Measurements from ENCODE around the gene PNPLA5.

PNPLA5 gene

DNA sequence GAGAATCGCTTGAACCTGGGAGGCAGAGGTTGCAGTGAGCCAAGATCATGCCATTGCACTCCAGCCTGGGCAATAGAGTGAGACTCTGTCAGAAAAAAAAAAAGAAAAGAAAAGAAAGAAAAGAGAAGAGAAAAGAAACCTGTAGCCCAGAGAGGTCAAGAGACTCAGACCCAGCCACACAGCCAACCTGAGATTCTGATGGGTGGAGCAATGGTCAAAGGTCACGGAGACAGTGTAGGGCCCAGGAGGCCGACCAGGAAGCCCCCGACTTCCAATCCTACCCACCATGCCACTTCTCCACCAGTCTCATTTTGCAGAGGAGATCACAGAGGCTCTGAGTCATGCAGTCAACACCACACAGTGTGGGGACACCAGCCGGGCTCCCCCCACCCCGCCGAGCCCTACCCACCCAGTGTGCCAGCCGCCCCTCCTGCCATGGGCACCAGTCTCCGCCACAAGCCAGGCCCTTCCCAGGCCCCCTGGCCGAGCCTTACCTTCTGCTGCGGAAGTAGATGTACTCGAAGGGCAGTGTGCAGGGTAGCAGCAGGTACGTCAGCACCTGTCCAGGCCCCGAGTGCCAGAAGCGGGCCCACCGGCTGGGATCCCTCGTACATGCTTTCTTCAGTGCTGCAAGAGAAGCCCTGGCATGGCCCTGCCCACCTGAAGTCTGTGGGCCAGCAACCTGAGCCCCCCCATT, 7.9 kb downstream of the PNPLA5 start:
- Histone ChIP-seq H3K4ac (ENCODE audit: low read length) (peak overlapping the region; percentile 6), H3K27me3 (ENCODE audit: control insufficient read depth in 3 of 3, insufficient read depth in 3 of 3, low read depth in 1 of 3, low read length in 3 of 3) (peaks cover 0 to 31% (median 0%) of the 10 kb centered on the region in 3 experiments), H4K91ac (ENCODE audit: low read depth, low read length, poor library complexity) (no peak overlapping the region), H2BK15ac (ENCODE audit: low read length) (no peak overlapping the region), H3K9me3 (replicated peaks in 1 of 2; ENCODE audit: control insufficient read depth in 2 of 2, insufficient read depth in 1 of 2, low read depth in 1 of 2, low read length in 2 of 2) (no peaks in the 10 kb centered on the region), H3K27ac (replicated peaks; ENCODE audit: low read length) (no peak overlapping the region), H3K9ac (ENCODE audit: low read depth, low read length, poor library complexity) (peak overlapping the region; percentile 14), H2AFZ (ENCODE audit: low read length) (no peak overlapping the region), H2AK5ac (ENCODE audit: low read depth, low read length) (peak overlapping the region; percentile 42), H2BK5ac (ENCODE audit: low read length) (no peak overlapping the region), H2BK12ac (ENCODE audit: low read length) (no peak overlapping the region), H3K79me1 (ENCODE audit: low read depth, low read length) (peaks cover 5% of the 10 kb centered on the region), H3K14ac (ENCODE audit: low read length) (no peak overlapping the region), H3K4me3 (ENCODE audit: low read length in 2 of 2) (no peak overlapping the region), H3K4me1 (ENCODE audit: control insufficient read depth in 2 of 2, insufficient read depth in 1 of 2, low read depth in 1 of 2, low read length in 2 of 2) (peaks cover 0 to 2% of the 10 kb centered on the region in 2 donors), H3K18ac (ENCODE audit: low read length) (no peak overlapping the region), H4K8ac (ENCODE audit: low read depth, low read length) (no peak overlapping the region), H3K4me2 (ENCODE audit: insufficient read depth, low read length, poor library complexity, severe bottlenecking) (no peak overlapping the region), H3K23ac (ENCODE audit: low read depth, low read length, poor library complexity) (no peak overlapping the region), H2BK120ac (ENCODE audit: low read depth, low read length) (no peak overlapping the region), H3K36me3 (replicated peaks in 1 of 2; ENCODE audit: control insufficient read depth in 2 of 2, insufficient read depth in 2 of 2, low read length in 2 of 2) (no peaks in the 10 kb centered on the region)
- DNase-seq (ENCODE audit: low spot score): no peak
- no CpG with 5 or more reads among the region's 17 CpGs for WGBS, 2 donors (ENCODE audit: extremely low coverage in 2 of 2, insufficient read length in 2 of 2, insufficient replicate concordance in 1 of 2)

DNA sequence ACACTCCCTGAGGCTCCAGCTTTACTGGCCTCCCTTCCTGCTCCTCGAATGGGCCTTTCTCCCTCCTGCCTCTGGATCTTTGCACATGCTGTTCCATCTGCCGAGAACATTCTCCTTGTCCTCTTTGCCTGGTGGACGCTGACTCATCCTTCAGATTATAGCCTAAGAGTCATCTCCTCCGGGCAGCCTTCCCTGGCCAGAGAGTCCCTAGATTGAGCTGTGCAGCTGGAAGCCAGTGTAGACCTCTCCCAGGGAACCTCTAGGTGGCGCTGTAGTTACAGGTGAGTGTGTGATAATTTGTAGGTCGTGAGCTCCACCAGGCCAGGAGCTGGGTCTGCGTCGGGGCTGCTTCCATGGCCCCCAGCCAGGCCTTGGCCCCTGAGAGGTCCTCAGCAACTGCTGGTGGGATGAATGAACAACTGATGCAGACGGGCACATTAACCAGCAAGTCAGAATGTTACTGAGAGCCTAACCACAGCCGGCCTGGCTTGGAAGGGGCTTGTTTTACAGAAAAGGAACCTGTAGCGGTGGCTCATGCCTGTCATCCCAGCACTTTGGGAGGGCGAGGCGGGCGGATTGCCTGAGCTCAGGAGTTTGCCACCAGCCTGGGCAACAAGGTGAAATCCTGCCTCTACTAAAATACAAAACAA, 8.7 kb downstream of the PNPLA5 start:
- Histone ChIP-seq H3K23ac (ENCODE audit: low read depth, low read length, poor library complexity) (no peak overlapping the region), H3K27ac (replicated peaks; ENCODE audit: low read length) (no peak overlapping the region), H2BK5ac (ENCODE audit: low read length) (no peak overlapping the region), H3K4me3 (ENCODE audit: low read length in 2 of 2) (no peak overlapping the region), H4K8ac (ENCODE audit: low read depth, low read length) (no peak overlapping the region), H4K91ac (ENCODE audit: low read depth, low read length, poor library complexity) (no peak overlapping the region), H3K9ac (ENCODE audit: low read depth, low read length, poor library complexity) (no peak overlapping the region), H3K9me3 (replicated peaks in 1 of 2; ENCODE audit: control insufficient read depth in 2 of 2, insufficient read depth in 1 of 2, low read depth in 1 of 2, low read length in 2 of 2) (no peaks in the 10 kb centered on the region), H3K4me1 (ENCODE audit: control insufficient read depth in 2 of 2, insufficient read depth in 1 of 2, low read depth in 1 of 2, low read length in 2 of 2) (peaks cover 0 to 6% of the 10 kb centered on the region in 2 donors), H3K4ac (ENCODE audit: low read length) (no peak overlapping the region), H3K4me2 (ENCODE audit: insufficient read depth, low read length, poor library complexity, severe bottlenecking) (no peak overlapping the region), H2AK5ac (ENCODE audit: low read depth, low read length) (no peak overlapping the region), H2BK12ac (ENCODE audit: low read length) (no peak overlapping the region), H3K18ac (ENCODE audit: low read length) (peak overlapping the region; percentile 79), H2AFZ (ENCODE audit: low read length) (no peak overlapping the region), H3K27me3 (ENCODE audit: control insufficient read depth in 3 of 3, insufficient read depth in 3 of 3, low read depth in 1 of 3, low read length in 3 of 3) (peaks cover 0 to 28% (median 0%) of the 10 kb centered on the region in 3 experiments), H3K14ac (ENCODE audit: low read length) (no peak overlapping the region), H2BK15ac (ENCODE audit: low read length) (no peak overlapping the region), H3K36me3 (replicated peaks in 1 of 2; ENCODE audit: control insufficient read depth in 2 of 2, insufficient read depth in 2 of 2, low read length in 2 of 2) (no peaks in the 10 kb centered on the region), H3K79me1 (ENCODE audit: low read depth, low read length) (peaks cover 5% of the 10 kb centered on the region), H2BK120ac (ENCODE audit: low read depth, low read length) (no peak overlapping the region)
- peak; percentile 74 for DNase-seq (ENCODE audit: low spot score)
- no CpG with 5 or more reads among the region's 14 CpGs for WGBS, 2 donors (ENCODE audit: extremely low coverage in 2 of 2, insufficient read length in 2 of 2, insufficient replicate concordance in 1 of 2)

DNA sequence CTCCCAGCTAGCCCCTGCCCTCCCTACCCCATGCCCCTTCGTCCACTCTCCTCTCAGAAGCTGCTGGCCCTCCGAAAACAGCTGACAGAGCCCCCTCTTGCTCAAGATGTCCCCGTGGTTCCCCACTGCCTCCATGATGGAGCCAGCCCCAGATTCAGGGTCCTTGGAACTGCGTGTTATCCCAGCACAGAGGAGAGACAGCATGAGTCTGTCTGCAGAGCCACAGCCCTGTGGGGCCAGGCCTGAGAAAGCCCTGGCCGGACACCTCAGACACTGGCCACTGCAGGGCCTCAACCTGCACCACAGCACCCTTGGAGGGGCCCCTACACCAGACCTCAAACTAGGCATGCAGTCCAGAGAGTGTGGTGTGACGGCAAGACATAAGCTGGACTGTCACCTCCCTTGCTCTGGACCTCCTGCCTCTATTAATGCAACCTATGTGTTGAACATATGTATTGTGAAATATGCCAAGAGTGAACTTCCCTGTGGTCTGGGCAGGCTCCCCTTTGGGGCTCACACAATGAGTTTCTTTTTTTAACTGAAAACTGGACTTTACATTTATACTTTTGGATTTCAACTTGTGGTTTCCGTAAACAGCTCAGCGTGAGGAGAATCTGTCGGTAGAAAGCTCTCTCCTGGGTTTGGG, 9.6 kb downstream of the PNPLA5 start:
- WGBS, 2 donors (ENCODE audit: extremely low coverage in 2 of 2, insufficient read length in 2 of 2, insufficient replicate concordance in 1 of 2): no CpG with 5 or more reads among the region's 9 CpGs
- H2AFZ ChIP-seq (ENCODE audit: low read length): no peak overlapping the region
- no peak overlapping the region for H3K4ac ChIP-seq (ENCODE audit: low read length)
- H3K27me3 ChIP-seq (ENCODE audit: control insufficient read depth in 3 of 3, insufficient read depth in 3 of 3, low read depth in 1 of 3, low read length in 3 of 3): peaks cover 0 to 21% (median 0%) of the 10 kb centered on the region in 3 experiments
- H2BK5ac ChIP-seq (ENCODE audit: low read length): peak overlapping the region; percentile 48
- DNase-seq (ENCODE audit: low spot score): no peak
- H2BK120ac ChIP-seq (ENCODE audit: low read depth, low read length): no peak overlapping the region
- no peak overlapping the region for H4K91ac ChIP-seq (ENCODE audit: low read depth, low read length, poor library complexity)
- peaks cover 5% of the 10 kb centered on the region for H3K79me1 ChIP-seq (ENCODE audit: low read depth, low read length)
- no peaks in the 10 kb centered on the region for H3K9me3 ChIP-seq (replicated peaks in 1 of 2; ENCODE audit: control insufficient read depth in 2 of 2, insufficient read depth in 1 of 2, low read depth in 1 of 2, low read length in 2 of 2)
- H2BK12ac ChIP-seq (ENCODE audit: low read length): no peak overlapping the region
- H3K4me1 ChIP-seq (ENCODE audit: control insufficient read depth in 2 of 2, insufficient read depth in 1 of 2, low read depth in 1 of 2, low read length in 2 of 2): peaks cover 0 to 6% of the 10 kb centered on the region in 2 donors
- no peak overlapping the region for H3K14ac ChIP-seq (ENCODE audit: low read length)
- H3K4me3 ChIP-seq (ENCODE audit: low read length in 2 of 2): no peak overlapping the region
- no peak overlapping the region for H4K8ac ChIP-seq (ENCODE audit: low read depth, low read length)
- no peak overlapping the region for H2BK15ac ChIP-seq (ENCODE audit: low read length)
- H3K36me3 ChIP-seq (replicated peaks in 1 of 2; ENCODE audit: control insufficient read depth in 2 of 2, insufficient read depth in 2 of 2, low read length in 2 of 2): no peaks in the 10 kb centered on the region
- H3K18ac ChIP-seq (ENCODE audit: low read length): no peak overlapping the region
- peak overlapping the region; percentile 49 for H2AK5ac ChIP-seq (ENCODE audit: low read depth, low read length)
- no peak overlapping the region for H3K23ac ChIP-seq (ENCODE audit: low read depth, low read length, poor library complexity)
- no peak overlapping the region for H3K9ac ChIP-seq (ENCODE audit: low read depth, low read length, poor library complexity)
- no peak overlapping the region for H3K4me2 ChIP-seq (ENCODE audit: insufficient read depth, low read length, poor library complexity, severe bottlenecking)
- no peak overlapping the region for H3K27ac ChIP-seq (replicated peaks; ENCODE audit: low read length)

Data from neuronal stem cell (in vitro differentiated cells).